DMS 273 (cell line): Measurements from ENCODE around the gene ABLIM3.

Experiments
- DNase-seq: peaks from one replicate; lab custom pipeline; 2025; ENCODE audit not compliant: unreplicated experiment; lab: John Stamatoyannopoulos, UW

ABLIM3 gene

DNA sequence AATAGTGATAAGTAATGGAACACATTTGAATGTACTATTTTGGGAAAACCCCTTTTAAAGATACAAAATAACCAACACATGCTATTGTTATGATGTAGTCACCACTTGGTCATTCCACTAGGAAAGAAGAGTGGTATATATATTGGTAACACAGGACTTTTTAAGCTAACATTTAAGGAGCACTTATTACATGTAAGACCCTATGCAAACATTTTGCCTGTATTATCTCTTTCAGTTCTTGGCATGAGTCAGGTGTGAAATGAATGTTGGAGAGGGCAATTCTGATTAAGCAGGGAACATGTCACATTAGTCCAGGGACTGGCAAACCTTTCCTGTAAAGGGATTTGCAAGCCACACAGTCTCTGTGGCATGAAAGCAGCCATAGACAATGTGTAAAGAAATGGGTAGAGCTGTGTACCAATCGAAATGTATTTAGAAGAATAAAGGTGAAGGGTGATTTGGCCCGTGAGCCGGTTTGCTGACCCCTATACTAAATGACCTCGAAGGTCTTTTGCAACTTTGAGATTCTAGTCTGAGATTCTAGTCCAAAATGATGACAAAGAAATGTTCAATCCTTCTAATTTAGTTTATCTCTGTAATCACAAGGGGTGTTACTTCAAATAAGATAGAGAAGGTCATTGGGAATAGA, 15.3 kb downstream of the ABLIM3 start:
- no peak for DNase-seq

GRCh38 chr5:149157330-149157729, 16.0 kb downstream of the ABLIM3 start:
- no peak for DNase-seq

GRCh38 chr5:149160291-149160787, 19.0 kb downstream of the ABLIM3 start:
- DNase-seq: peak; percentile 51

DNA sequence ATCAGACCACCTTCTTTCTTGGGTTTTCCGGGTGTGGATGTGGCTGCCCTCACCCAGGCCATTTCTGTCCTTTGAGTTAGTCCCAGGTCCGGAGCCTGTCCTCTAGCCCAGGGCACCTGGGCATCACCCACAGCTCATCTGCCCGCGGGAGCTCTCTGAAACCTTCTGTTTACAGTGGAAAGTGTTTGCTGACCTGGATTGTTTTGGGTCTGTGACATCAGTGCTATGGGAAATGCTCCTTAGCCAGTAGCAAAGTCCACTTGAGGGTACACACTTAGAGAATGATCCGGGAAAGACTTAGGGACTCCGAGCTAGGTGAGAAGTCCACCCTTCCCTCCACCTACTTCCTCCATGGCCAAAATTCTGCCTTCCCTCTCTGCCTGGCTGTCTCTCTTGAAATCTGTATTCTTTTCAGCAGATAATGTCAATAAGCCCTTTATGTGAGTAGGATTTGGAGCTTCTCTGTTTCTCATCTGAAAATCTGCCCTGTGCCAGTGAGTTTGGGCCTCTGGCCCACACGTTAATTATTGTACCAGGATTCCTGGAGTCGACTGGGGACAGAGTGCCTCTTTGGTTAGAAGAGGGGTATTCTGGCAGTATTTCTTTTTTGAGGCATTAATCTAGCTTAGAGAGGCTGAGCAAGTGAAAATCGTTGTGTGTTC, 19.9 kb downstream of the ABLIM3 start:
- DNase-seq: no peak

GRCh38 chr5:149161850-149162249, 20.6 kb downstream of the ABLIM3 start:
- no peak for DNase-seq

GRCh38 chr5:149162401-149163084, 21.2 kb downstream of the ABLIM3 start:
- DNase-seq: no peak

DNA sequence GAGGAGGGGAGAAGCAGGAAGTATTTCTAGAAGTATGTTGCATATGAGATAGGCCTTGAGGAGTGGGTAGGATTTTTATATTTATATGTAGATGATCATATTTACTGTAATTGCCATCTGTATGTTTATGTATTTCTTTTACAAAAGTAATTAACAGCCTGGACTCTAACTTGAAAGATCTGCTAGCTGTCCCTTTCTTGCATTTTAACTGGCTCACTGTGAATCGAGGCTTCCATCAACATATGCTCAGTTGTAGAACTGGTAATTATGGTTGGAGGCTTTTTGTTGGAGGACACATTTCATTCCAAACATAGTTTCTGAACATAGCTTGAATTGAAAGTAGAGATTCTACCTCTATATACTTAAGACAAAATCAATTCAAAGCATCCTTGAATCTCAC, 23.4 kb downstream of the ABLIM3 start:
- no peak for DNase-seq

GRCh38 chr5:149166128-149166527, 24.8 kb downstream of the ABLIM3 start:
- DNase-seq: peak; percentile 80

GRCh38 chr5:149166591-149167100, 25.4 kb downstream of the ABLIM3 start:
- DNase-seq: no peak

GRCh38 chr5:149168276-149168906, 27.1 kb downstream of the ABLIM3 start:
- DNase-seq: no peak

- DNase-seq: peak; percentile 99
Measured at GRCh38 chr5:149170299-149170698, 29.0 kb downstream of the ABLIM3 start.

DNA sequence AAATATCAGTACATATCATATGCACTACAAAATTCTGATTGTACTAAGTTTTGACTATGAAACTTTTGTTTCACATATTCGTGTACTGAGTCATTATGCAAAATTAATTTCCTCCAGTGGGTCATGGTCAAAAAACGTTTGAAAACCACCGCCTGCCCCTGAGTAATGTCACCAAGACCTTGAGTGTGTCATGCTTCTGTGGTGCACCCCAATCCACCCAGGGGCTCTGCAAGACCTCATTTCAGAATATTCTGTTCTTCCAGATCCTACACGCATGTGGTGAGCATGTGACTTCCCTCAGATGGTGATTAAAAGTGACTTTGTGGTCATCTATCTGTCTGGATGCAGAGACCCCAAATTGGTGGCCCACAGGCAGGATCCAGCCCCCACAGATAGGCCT, 31.0 kb downstream of the ABLIM3 start:
- DNase-seq: no peak

- DNase-seq: no peak
Measured at GRCh38 chr5:149172709-149173505, 31.6 kb downstream of the ABLIM3 start.

GRCh38 chr5:149174847-149175234, 33.5 kb downstream of the ABLIM3 start:
- no peak for DNase-seq

GRCh38 chr5:149175346-149176105, 34.2 kb downstream of the ABLIM3 start:
- DNase-seq: peak; percentile 69

DNA sequence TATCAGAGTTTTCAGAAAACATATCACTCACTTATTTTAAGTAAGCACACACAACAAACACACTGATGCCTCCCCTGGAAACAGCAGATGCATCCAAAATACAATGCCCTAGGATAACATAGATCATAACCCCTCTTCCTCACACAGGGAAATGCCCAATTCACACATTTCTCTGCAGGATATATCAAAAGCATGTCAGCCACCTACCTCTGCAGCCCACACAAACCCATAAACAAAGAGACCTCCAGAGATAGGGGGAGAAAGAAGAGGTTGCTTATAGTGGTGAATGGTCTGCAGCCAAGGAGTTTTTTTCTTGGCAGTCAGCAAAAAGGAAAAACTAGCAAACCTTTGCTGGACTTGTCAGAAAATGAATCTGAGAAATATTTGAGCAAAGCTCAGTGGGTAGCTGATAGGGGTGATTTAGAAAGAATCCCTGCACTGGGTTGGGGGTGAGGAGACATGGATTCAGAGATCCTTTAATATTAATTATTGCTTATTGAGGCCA, 36.1 kb downstream of the ABLIM3 start:
- DNase-seq: no peak

GRCh38 chr5:149177911-149178565, 36.7 kb downstream of the ABLIM3 start:
- peak; percentile 70 for DNase-seq

- DNase-seq: no peak
Measured at GRCh38 chr5:149181732-149182131, 40.4 kb downstream of the ABLIM3 start.

DNA sequence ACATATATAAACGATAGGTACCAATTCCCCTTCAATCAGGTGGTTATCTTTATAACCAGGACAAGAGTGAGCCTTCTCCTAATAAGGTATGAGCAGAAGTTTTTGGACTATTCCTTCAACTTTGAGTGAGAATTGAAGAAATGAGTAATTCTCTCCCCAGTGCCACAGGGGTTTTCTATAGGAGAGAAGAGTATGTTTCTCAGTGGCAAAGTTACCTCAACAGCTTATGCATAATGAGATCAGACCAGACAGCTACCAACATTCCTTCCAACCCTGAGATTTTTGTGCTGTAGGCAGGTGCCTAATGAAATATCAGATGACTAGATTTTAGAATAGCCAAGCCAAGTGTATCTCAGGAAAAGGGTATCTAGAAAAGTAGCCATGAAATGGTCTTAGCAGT, 40.9 kb downstream of the ABLIM3 start:
- DNase-seq: no peak
